GM12891 (cell line): ENCODE results near the gene IL6R.

Source experiments
- POLR2A ChIP-seq: IDR thresholded peaks from 2 replicates; pipeline ENCODE4 v1.6.1; 2011; ENCODE audit warnings: low read depth, low read length, control low read depth
- POLR2AphosphoS5 ChIP-seq: IDR thresholded peaks from 2 replicates; pipeline ENCODE4 v1.6.1; 2011; ENCODE audit warnings: low read depth, low read length, control low read depth
- TAF1 ChIP-seq: IDR thresholded peaks from 2 replicates; pipeline ENCODE4 v1.6.1; 2011; ENCODE audit warnings: low read depth, low read length, control low read depth

GRCh38 chr1:154442006-154442740 lies 37.0 kb downstream of the IL6R start:
- TF ChIP-seq POLR2A (no peak), TAF1 (no peak), POLR2AphosphoS5 (no peak)
